Fibroblast of lung (primary cell): ENCODE results near the gene MAP2K2.

Experiments
- EZH2 ChIP-seq: IDR thresholded peaks from 2 replicates; pipeline ENCODE4 v1.5.1; 2012; ENCODE audit warnings: low read length, control low read depth, mild to moderate bottlenecking; ENCODE audit errors: missing control alignments
- TF ChIP-seq, protein P1 (sequence below), 2 donors: IDR thresholded peaks in 1 of 2; conservative IDR thresholded peaks in 1 of 2; 1 replicate in 1 of 2; 2 replicates in 1 of 2; pipeline ENCODE4 v1.5.1; 2011 to 2012; ENCODE audit warnings: low read length in 2 of 2, control low read depth in 1 of 2, inconsistent platforms in 1 of 2, low read depth in 1 of 2, mild to moderate bottlenecking in 1 of 2

DNA sequence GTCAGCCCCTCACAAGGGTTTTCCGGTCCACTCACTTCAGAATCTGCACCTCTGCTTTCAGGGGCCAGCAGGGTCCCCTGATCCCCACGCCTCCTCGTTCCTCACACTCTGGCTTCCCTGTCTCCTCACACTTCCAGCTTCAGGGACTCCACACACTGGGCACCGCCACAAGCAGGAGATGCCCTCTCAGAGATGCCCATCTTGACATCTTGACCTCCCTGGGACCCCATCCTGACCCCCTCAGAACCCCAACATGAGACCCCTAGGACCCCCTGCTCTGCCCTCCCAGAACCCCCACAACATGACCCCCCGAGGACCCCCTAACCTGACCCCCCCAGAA is 2.7 kb downstream of the MAP2K2 start:
- TF ChIP-seq, protein P1, sequence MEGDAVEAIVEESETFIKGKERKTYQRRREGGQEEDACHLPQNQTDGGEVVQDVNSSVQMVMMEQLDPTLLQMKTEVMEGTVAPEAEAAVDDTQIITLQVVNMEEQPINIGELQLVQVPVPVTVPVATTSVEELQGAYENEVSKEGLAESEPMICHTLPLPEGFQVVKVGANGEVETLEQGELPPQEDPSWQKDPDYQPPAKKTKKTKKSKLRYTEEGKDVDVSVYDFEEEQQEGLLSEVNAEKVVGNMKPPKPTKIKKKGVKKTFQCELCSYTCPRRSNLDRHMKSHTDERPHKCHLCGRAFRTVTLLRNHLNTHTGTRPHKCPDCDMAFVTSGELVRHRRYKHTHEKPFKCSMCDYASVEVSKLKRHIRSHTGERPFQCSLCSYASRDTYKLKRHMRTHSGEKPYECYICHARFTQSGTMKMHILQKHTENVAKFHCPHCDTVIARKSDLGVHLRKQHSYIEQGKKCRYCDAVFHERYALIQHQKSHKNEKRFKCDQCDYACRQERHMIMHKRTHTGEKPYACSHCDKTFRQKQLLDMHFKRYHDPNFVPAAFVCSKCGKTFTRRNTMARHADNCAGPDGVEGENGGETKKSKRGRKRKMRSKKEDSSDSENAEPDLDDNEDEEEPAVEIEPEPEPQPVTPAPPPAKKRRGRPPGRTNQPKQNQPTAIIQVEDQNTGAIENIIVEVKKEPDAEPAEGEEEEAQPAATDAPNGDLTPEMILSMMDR (conservative IDR thresholded peaks at IDR 0.05 in 1 of 2, IDR thresholded peaks at IDR 0.05 in 1 of 2; ENCODE audit: low read depth in 1 of 2, low read length in 2 of 2), result no peak
- no peak for TF ChIP-seq EZH2
